Measurements from ENCODE around the gene CREB1. TPM values are rescaled to one million over a fixed set of nuclear protein-coding genes. Genes with fewer than 3 reads are reported as not detected.

Gene CREB1
- polyA plus RNA-seq, 3 donors: 65.1 to 81.1 (median 77.6) TPM

GRCh38 chr2:207501802-207502576, 27.8 kb upstream of the CREB1 start:
- no peak for DNase-seq

- no peak for DNase-seq
Observed at GRCh38 chr2:207502577-207503198, 27.1 kb upstream of the CREB1 start.

GRCh38 chr2:207503234-207503633, 26.5 kb upstream of the CREB1 start:
- DNase-seq: no peak

GRCh38 chr2:207504513-207505170, 25.1 kb upstream of the CREB1 start:
- DNase-seq: no peak

- no peak for DNase-seq
Observed at GRCh38 chr2:207505171-207505570, 24.6 kb upstream of the CREB1 start.

- no peak for DNase-seq
Observed at GRCh38 chr2:207505728-207506127, 24.0 kb upstream of the CREB1 start.

- no peak for DNase-seq
Observed at GRCh38 chr2:207506426-207506825, 23.3 kb upstream of the CREB1 start.

- no peak for DNase-seq
Observed at GRCh38 chr2:207510148-207510547, 19.6 kb upstream of the CREB1 start.

- no peak for DNase-seq
Observed at GRCh38 chr2:207511851-207512250, 17.9 kb upstream of the CREB1 start.

GRCh38 chr2:207512356-207512755, 17.4 kb upstream of the CREB1 start:
- no peak for DNase-seq

GRCh38 chr2:207513551-207514257, 16.1 kb upstream of the CREB1 start:
- DNase-seq: no peak

GRCh38 chr2:207514451-207514850, 15.3 kb upstream of the CREB1 start:
- no peak for DNase-seq

- DNase-seq: no peak
Observed at GRCh38 chr2:207515671-207516070, 14.1 kb upstream of the CREB1 start.

- no peak for DNase-seq
Observed at GRCh38 chr2:207516206-207516605, 13.6 kb upstream of the CREB1 start.

- no peak for DNase-seq
Observed at GRCh38 chr2:207523005-207523404, 6.8 kb upstream of the CREB1 start.

GRCh38 chr2:207525296-207525695, 4.5 kb upstream of the CREB1 start:
- no peak for DNase-seq

- no peak for DNase-seq
Observed at GRCh38 chr2:207528980-207529329, 807 bp upstream of the CREB1 start.

GRCh38 chr2:207530160-207531031, 634 bp downstream of the CREB1 start:
- peak; percentile 49 for DNase-seq

GRCh38 chr2:207531032-207531952, 1.5 kb downstream of the CREB1 start:
- peak; percentile 12 for DNase-seq

- DNase-seq: no peak
Observed at GRCh38 chr2:207532676-207533075, 2.9 kb downstream of the CREB1 start.
